HepG2 (cell line): Measurements from ENCODE around the gene DIPK1B. TPM values are rescaled to one million over a fixed set of nuclear protein-coding genes. Genes with fewer than 3 reads are reported as not detected.

ENCODE experiments used
- ATAC-seq: fragments of 200-7000 bp; cut with Tn5 transposase; 3 replicates; pipeline ENCODE4 v1.9.1; 2020; ENCODE audit warnings: mild to moderate bottlenecking, moderate library complexity
- BruUV-seq: library from RNA; stranded (reverse); fragments of 400-500 nt; replicated peaks from 2 replicates; lab custom pipeline; 2021; lab: Mats Ljungman, UMichigan
- CTCF ChIA-PET: fragments of 300-600 bp; formaldehyde crosslinking; extraction: SDS; loops from one replicate; lab custom pipeline; 2021; ENCODE audit warnings: low total read pairs, inconsistent platforms, low intra/inter-chr PET ratio; lab: Yijun Ruan, JAX
- POLR2A ChIA-PET: fragments of 350-600 bp; sonication (Branson Sonifier 250); formaldehyde crosslinking; loops from one replicate; lab custom pipeline; 2020; ENCODE audit warnings: antibody characterized with exemption, inconsistent platforms; lab: Yijun Ruan, JAX
- DNase-seq: peaks from one replicate; pipeline ENCODE4 v3.0.0-alpha.2; 2015; ENCODE audit warnings: low spot score
- FAIRE-seq: peaks from 3 replicates; lab custom pipeline; 2011; peaks lifted over from hg19 to GRCh38; lab: Jason Lieb, UNC
- H2AFZ ChIP-seq: one replicate; pipeline ENCODE4 v1.6.1; 2011; ENCODE audit warnings: low read length, inconsistent platforms
- H3K27ac ChIP-seq: fragments of 300-600 bp; 3 replicates; pipeline ENCODE4 v1.8.0; 2011; ENCODE audit warnings: mixed run types, mild to moderate bottlenecking, mixed read lengths, low read length, inconsistent platforms; ENCODE audit not compliant: insufficient read depth; ENCODE audit errors: extremely low read length
- H3K27me3 ChIP-seq, 2 experiments: fragments of 200-600 bp in 1 of 2; 2 replicates in 1 of 2; 3 replicates in 1 of 2; pipeline versions ENCODE4 v1.6.0 to v1.8.0; 2011; ENCODE audit warnings: low read length in 2 of 2, mild to moderate bottlenecking in 2 of 2, moderate library complexity in 2 of 2, inconsistent platforms in 1 of 2; ENCODE audit not compliant: insufficient read depth in 2 of 2, control insufficient read depth in 1 of 2
- H3K36me3 ChIP-seq, 2 experiments: fragments of 200-600 bp in 1 of 2; replicated peaks in 1 of 2; 2 replicates in 1 of 2; 3 replicates in 1 of 2; pipeline versions ENCODE4 v1.5.1 to v1.8.0; 2011; ENCODE audit warnings: low read length in 2 of 2, inconsistent platforms in 1 of 2; ENCODE audit not compliant: insufficient read depth in 2 of 2, control insufficient read depth in 1 of 2
- H3K4me1 ChIP-seq: 2 replicates; pipeline ENCODE4 v1.5.1; 2012; ENCODE audit warnings: low read length, inconsistent platforms; ENCODE audit not compliant: insufficient read depth
- H3K4me2 ChIP-seq: 2 replicates; pipeline ENCODE4 v1.6.0; 2011; ENCODE audit warnings: low read depth, low read length, inconsistent platforms
- H3K4me3 ChIP-seq, 3 experiments: fragments of 200-600 bp in 1 of 3; sonication (generic), shearing (Covaris generic) in 1 of 3; replicated peaks in 1 of 3; 2 replicates each; pipeline ENCODE4 v1.5.1; 2011 to 2016; ENCODE audit warnings: low read length in 3 of 3, inconsistent platforms in 2 of 3, low read depth in 2 of 3, mild to moderate bottlenecking in 2 of 3, control low read depth in 1 of 3, mixed read lengths in 1 of 3; ENCODE audit not compliant: insufficient read depth in 1 of 3
- H3K79me2 ChIP-seq: one replicate; pipeline ENCODE4 v1.6.1; 2011; ENCODE audit warnings: low read length, inconsistent platforms; ENCODE audit not compliant: insufficient read depth
- H3K9ac ChIP-seq: 2 replicates; pipeline ENCODE4 v1.6.0; 2011; ENCODE audit warnings: mild to moderate bottlenecking, low read depth, low read length, inconsistent platforms; ENCODE audit not compliant: insufficient read depth
- H3K9me3 ChIP-seq: 2 replicates; pipeline ENCODE4 v1.5.1; 2012; ENCODE audit warnings: mild to moderate bottlenecking, low read length
- H4K20me1 ChIP-seq: 2 replicates; pipeline ENCODE4 v1.6.0; 2011; ENCODE audit warnings: inconsistent platforms, mild to moderate bottlenecking, low read length, moderate library complexity; ENCODE audit not compliant: insufficient read depth
- CBX2 ChIP-seq, 2 experiments: fragments of 200-600 bp in 1 of 2; sonication (generic); formaldehyde crosslinking in 1 of 2; IDR thresholded peaks; 2 replicates each; pipeline versions ENCODE4 v1.7.0 to v1.8.1; 2018 to 2022; ENCODE audit warnings: low read depth in 2 of 2, low read length in 1 of 2, mild to moderate bottlenecking in 1 of 2, missing genetic modification reagents in 1 of 2
- HNRNPLL ChIP-seq: fragments of 200-400 bp; formaldehyde crosslinking; IDR thresholded peaks from 2 replicates; pipeline ENCODE4 v1.6.1; 2017; ENCODE audit warnings: mild to moderate bottlenecking, low read depth, low read length; ENCODE audit not compliant: poor library complexity, severe bottlenecking
- NCOA2 ChIP-seq: sonication (generic); formaldehyde crosslinking; IDR thresholded peaks from 2 replicates; pipeline ENCODE4 v1.8.0; 2022; ENCODE audit warnings: inconsistent platforms
- NR2F1 ChIP-seq, 2 experiments: fragments of 450-650 bp in 1 of 2; formaldehyde crosslinking in 1 of 2; IDR thresholded peaks; 2 replicates each; pipeline versions ENCODE4 v1.5.0 to v1.6.1; 2016 to 2020; ENCODE audit warnings: mild to moderate bottlenecking in 1 of 2, missing compliant biosample characterization in 1 of 2, missing genetic modification reagents in 1 of 2, moderate library complexity in 1 of 2
- NR3C1 ChIP-seq: sonication (generic); formaldehyde crosslinking; IDR thresholded peaks from 2 replicates; pipeline ENCODE4 v1.4.0; 2020; ENCODE audit warnings: missing genetic modification reagents
- SAP130 ChIP-seq: IDR thresholded peaks from 2 replicates; pipeline ENCODE4 v1.6.1; 2016; ENCODE audit warnings: low read depth
- SP140L ChIP-seq: sonication (generic); formaldehyde crosslinking; IDR thresholded peaks from 2 replicates; pipeline ENCODE4 v1.4.0; 2020; ENCODE audit warnings: missing genetic modification reagents, borderline replicate concordance
- ZBTB3 ChIP-seq: sonication (generic); formaldehyde crosslinking; IDR thresholded peaks from 2 replicates; pipeline ENCODE4 v1.4.0; 2020; ENCODE audit warnings: low read depth, mild to moderate bottlenecking, moderate library complexity, missing genetic modification reagents, borderline replicate concordance
- ZFY ChIP-seq: sonication (generic); formaldehyde crosslinking; IDR thresholded peaks from 2 replicates; pipeline ENCODE4 v1.4.0; 2020; ENCODE audit warnings: missing genetic modification reagents
- WGBS: methylation state at CpG from one replicate; pipeline ENCODE4 v1.1.6; 2017; ENCODE audit warnings: low lambda C conversion rate; 5-methylcytosine and 5-hydroxymethylcytosine counted together
- in situ Hi-C: cut with HindIII; loops from 2 replicates; pipeline ENCODE4 v1.10.0; 2017; ENCODE audit warnings: low pct_unique_long_range_greater_than_20kb; ENCODE audit not compliant: extremely low pct_ligation_motif_present
- intact Hi-C: fragments of 100-400 bp; cut with micrococcal nuclease; formaldehyde crosslinking; loops from one replicate; pipeline ENCODE4 v1.10.0; 2022; ENCODE audit not compliant: unreplicated experiment
- polyA plus RNA-seq, 8 experiments: library from polyadenylated mRNA; depleted of rRNA in 3 of 8; stranded (reverse) in 7 of 8; unstranded in 1 of 8; fragments of >200 nt; fragmentation: Illumina TruSeq in 4 of 8; extraction: Trizol in 4 of 8; gene quantifications; 2 replicates each; pipeline versions ENCODE4 v1.2.1 to v1.2.3, GENCODE V29; 2011 to 2016; ENCODE audit warnings: low read depth in 4 of 8, missing spikeins in 1 of 8, mixed read lengths in 1 of 8; ENCODE audit not compliant: insufficient read depth in 1 of 8
- total RNA-seq, 5 experiments: library from RNA; depleted of rRNA; stranded (reverse); fragments of >200 nt; fragmentation: Illumina TruSeq; extraction: Trizol; gene quantifications; 2 replicates each; pipeline ENCODE4 v1.2.3, GENCODE V29; 2016; ENCODE audit warnings: low read depth in 1 of 5

DIPK1B gene
- total and polyA plus RNA-seq, 2 of the 13 experiments (the other 11 are each of a cell fraction or from before 2014, with no cell fraction given): 0.18 to 3.9 TPM

DNA sequence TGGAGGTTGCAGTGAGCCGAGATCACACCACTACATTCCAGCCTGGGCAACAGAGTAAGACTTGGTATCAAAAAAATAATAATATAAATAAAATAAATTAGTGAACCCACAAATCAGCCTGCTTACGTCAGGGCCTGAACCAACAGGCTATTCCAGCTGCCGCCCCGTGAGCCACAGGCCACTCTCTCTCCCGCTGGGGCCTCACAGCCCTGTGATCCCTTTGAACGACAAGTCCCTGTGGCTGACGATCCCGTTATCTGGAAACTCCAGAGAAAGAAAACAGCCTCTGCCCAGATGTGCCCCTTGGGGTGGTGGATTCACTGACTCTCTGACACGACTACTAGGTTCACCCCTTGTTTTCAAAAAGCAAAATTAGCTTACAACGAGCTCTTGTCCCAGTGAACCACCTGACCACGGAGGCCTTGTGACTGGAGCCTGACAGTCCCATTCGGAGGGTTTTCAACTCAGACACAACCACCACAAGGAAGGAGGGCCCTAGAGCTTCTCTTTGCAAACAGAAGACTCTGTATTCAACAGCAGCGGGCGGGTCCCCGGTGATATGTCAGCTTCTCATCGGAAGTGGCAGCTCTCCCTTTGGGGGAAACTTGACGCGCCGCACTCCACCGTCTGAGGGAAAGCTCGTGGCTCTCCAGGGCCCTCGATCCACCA is 4.4 kb upstream of the DIPK1B start:
- Histone ChIP-seq H3K9ac (no peak overlapping the region), H4K20me1 (no peaks in the 10 kb centered on the region), H3K79me2 (no peaks in the 10 kb centered on the region), H3K27me3 (peaks cover 15 to 62% of the 10 kb centered on the region in 2 experiments; a peak in 3 of 5 replicates), H3K4me2 (peak overlapping the region; percentile 61; the same call in 1 of the 2 replicates), H3K9me3 (no peaks in the 10 kb centered on the region), H3K4me1 (peaks cover 22% of the 10 kb centered on the region), H3K27ac (no peak overlapping the region), H3K36me3 (no peaks in the 10 kb centered on the region), H2AFZ (no peak overlapping the region), H3K4me3 (peak overlapping the region in 1 of 3 experiments; percentile 10; a peak in 1 of 6 replicates)
- BruUV-seq: no TSS peak
- ChIA-PET CTCF (no interaction called here), POLR2A (interaction anchor here (0.9 to 1.3 kb wide), 3 partner anchors 8 to 20 kb away, joined by 3 read pairs; no protein-coding TSS in a partner anchor)
- TF ChIP-seq NCOA2 (CRISPR knock-in tag) (no peak), SAP130 (CRISPR knock-in tag) (peak; percentile 8; the same call in 1 of the 2 replicates), HNRNPLL (no peak), NR2F1 (CRISPR knock-in tag; IDR thresholded peaks at IDR 0.05) (no peak), NR3C1 (CRISPR knock-in tag) (no peak), SP140L (CRISPR knock-in tag) (no peak), CBX2 (IDR thresholded peaks at IDR 0.05; ENCODE audit: low read depth, low read length) (no peak), CBX2 (CRISPR knock-in tag; IDR thresholded peaks at IDR 0.05; ENCODE audit: low read depth) (0 out of 2 replicates have a peak, but pooled peaks have one; percentile 37), ZFY (no peak), ZBTB3 (CRISPR knock-in tag) (no peak)
- DNase-seq (no peak), FAIRE-seq (no peak), ATAC-seq (peak; percentile 31; the same call in 2 of the 3 replicates)
- in situ Hi-C loops: no loop called here
- WGBS: 28% methylated on average over 18 of the region's 22 CpGs
- intact Hi-C loops: no loop called here
